ENCODE data around the gene HCRTR1. TPM values are rescaled to one million over a fixed set of nuclear protein-coding genes. Genes with fewer than 3 reads are reported as not detected.

The HCRTR1 gene
- total RNA-seq, 1 experiment from 2014 or later, result not detected

- no peaks in the 10 kb centered on the region for H3F3A ChIP-seq (ENCODE audit: low read length, unreplicated experiment)
- H3K9me2 ChIP-seq (replicated peaks; ENCODE audit: low read length), result no peaks in the 10 kb centered on the region
- DNase-seq (no peak), ATAC-seq (no peak)
- H3K9me3 ChIP-seq (ENCODE audit: low read length), result no peaks in the 10 kb centered on the region
- H4K20me1 ChIP-seq (ENCODE audit: low read length), result no peaks in the 10 kb centered on the region
- H3K4me3 ChIP-seq (ENCODE audit: low read length), result no peak overlapping the region
- TF ChIP-seq EZH2 (IDR thresholded peaks at IDR 0.05; ENCODE audit: low read length, unreplicated experiment), result no peak
- no peak for TF ChIP-seq CTCF (conservative IDR thresholded peaks at IDR 0.05; ENCODE audit: low read depth, low read length)
- TF ChIP-seq EZH2phosphoT487 (IDR thresholded peaks at IDR 0.05; ENCODE audit: borderline replicate concordance, low read length), result no peak
- H3K36me3 ChIP-seq (ENCODE audit: low read depth, low read length), result no peaks in the 10 kb centered on the region
- no peak overlapping the region for H3K9ac ChIP-seq (ENCODE audit: low read length)
- intact Hi-C loops (cut with micrococcal nuclease), result no loop called here
- no peak overlapping the region for H3K4me2 ChIP-seq (ENCODE audit: low read length)
- CTCF ChIA-PET, result no interaction called here
- BruUV-seq (replicated peaks), result no TSS peak
- no peaks in the 10 kb centered on the region for H3K79me2 ChIP-seq (ENCODE audit: low read length)
- no peak overlapping the region for H3K27ac ChIP-seq (ENCODE audit: low read length)
- no peak overlapping the region for H2AFZ ChIP-seq (ENCODE audit: low read length)
- no peaks in the 10 kb centered on the region for H3K4me1 ChIP-seq (ENCODE audit: insufficient read depth, low read length)
- POLR2A ChIA-PET (ENCODE audit: unreplicated experiment), result no interaction called here
- H3K27me3 ChIP-seq (ENCODE audit: low read length), result no peaks in the 10 kb centered on the region
Observed at GRCh38 chr1:31609514-31610118, 7.9 kb upstream of the HCRTR1 start.

- no peak for TF ChIP-seq EZH2 (IDR thresholded peaks at IDR 0.05; ENCODE audit: low read length, unreplicated experiment)
- no peak for TF ChIP-seq CTCF (conservative IDR thresholded peaks at IDR 0.05; ENCODE audit: low read depth, low read length)
- TF ChIP-seq EZH2phosphoT487 (IDR thresholded peaks at IDR 0.05; ENCODE audit: borderline replicate concordance, low read length), result no peak
- POLR2A ChIA-PET (ENCODE audit: unreplicated experiment), result no interaction called here
- H3K27me3 ChIP-seq (ENCODE audit: low read length), result no peaks in the 10 kb centered on the region
- H3K36me3 ChIP-seq (ENCODE audit: low read depth, low read length), result no peaks in the 10 kb centered on the region
- no peak overlapping the region for H3K27ac ChIP-seq (ENCODE audit: low read length)
- intact Hi-C loops (cut with micrococcal nuclease), result no loop called here
- ATAC-seq (no peak), DNase-seq (no peak)
- H4K20me1 ChIP-seq (ENCODE audit: low read length), result no peaks in the 10 kb centered on the region
- H3K4me3 ChIP-seq (ENCODE audit: low read length), result no peak overlapping the region
- no peak overlapping the region for H3K9ac ChIP-seq (ENCODE audit: low read length)
- H3K4me1 ChIP-seq (ENCODE audit: insufficient read depth, low read length), result no peaks in the 10 kb centered on the region
- H2AFZ ChIP-seq (ENCODE audit: low read length), result no peak overlapping the region
- no peaks in the 10 kb centered on the region for H3K9me3 ChIP-seq (ENCODE audit: low read length)
- H3K4me2 ChIP-seq (ENCODE audit: low read length), result no peak overlapping the region
- H3K9me2 ChIP-seq (replicated peaks; ENCODE audit: low read length), result no peaks in the 10 kb centered on the region
- H3K79me2 ChIP-seq (ENCODE audit: low read length), result no peaks in the 10 kb centered on the region
- H3F3A ChIP-seq (ENCODE audit: low read length, unreplicated experiment), result no peaks in the 10 kb centered on the region
- BruUV-seq (replicated peaks), result no TSS peak
- CTCF ChIA-PET, result no interaction called here
Observed at GRCh38 chr1:31614414-31615005, 3.0 kb upstream of the HCRTR1 start.

GRCh38 chr1:31615414-31615813 is 2.1 kb upstream of the HCRTR1 start:
- H3K4me1 ChIP-seq (ENCODE audit: insufficient read depth, low read length), result no peaks in the 10 kb centered on the region
- no peak overlapping the region for H2AFZ ChIP-seq (ENCODE audit: low read length)
- ATAC-seq, result no peak
- no TSS peak for BruUV-seq (replicated peaks)
- no peaks in the 10 kb centered on the region for H3F3A ChIP-seq (ENCODE audit: low read length, unreplicated experiment)
- TF ChIP-seq CTCF (conservative IDR thresholded peaks at IDR 0.05; ENCODE audit: low read depth, low read length) (no peak), EZH2 (IDR thresholded peaks at IDR 0.05; ENCODE audit: low read length, unreplicated experiment) (no peak), EZH2phosphoT487 (IDR thresholded peaks at IDR 0.05; ENCODE audit: borderline replicate concordance, low read length) (no peak)
- H3K9me3 ChIP-seq (ENCODE audit: low read length), result no peaks in the 10 kb centered on the region
- ChIA-PET CTCF (no interaction called here), POLR2A (ENCODE audit: unreplicated experiment) (interaction anchor here (0.6 kb wide), 1 partner anchor 29 kb away, joined by 3 read pairs; the partner anchor contains the start of gene PEF1)
- H3K36me3 ChIP-seq (ENCODE audit: low read depth, low read length), result no peaks in the 10 kb centered on the region
- H3K9ac ChIP-seq (ENCODE audit: low read length), result no peak overlapping the region
- H3K79me2 ChIP-seq (ENCODE audit: low read length), result no peaks in the 10 kb centered on the region
- H3K9me2 ChIP-seq (replicated peaks; ENCODE audit: low read length), result no peaks in the 10 kb centered on the region
- DNase-seq, result no peak
- H4K20me1 ChIP-seq (ENCODE audit: low read length), result no peaks in the 10 kb centered on the region
- intact Hi-C loops (cut with micrococcal nuclease), result no loop called here
- no peaks in the 10 kb centered on the region for H3K27me3 ChIP-seq (ENCODE audit: low read length)
- no peak overlapping the region for H3K27ac ChIP-seq (ENCODE audit: low read length)
- no peak overlapping the region for H3K4me2 ChIP-seq (ENCODE audit: low read length)
- no peak overlapping the region for H3K4me3 ChIP-seq (ENCODE audit: low read length)
